ENCODE results near the gene PADI1.
"Not testable (repeated sequence)": the region's sequence is repeated elsewhere in the genome, so short reads cannot be mapped to it uniquely, and the experiment has no call there.

Gene PADI1

GRCh38 chr1:17239420-17239819 lies 34.5 kb downstream of the PADI1 start:
- no peak for TF ChIP-seq CTCF (IDR thresholded peaks at IDR 0.05; ENCODE audit: low read depth, low read length)
- no peaks in the 10 kb centered on the region for H3K27me3 ChIP-seq (ENCODE audit: insufficient read depth, low read depth, severe bottlenecking)
- H3K9me3 ChIP-seq (ENCODE audit: severe bottlenecking) = no peaks in the 10 kb centered on the region
- no peaks in the 10 kb centered on the region for H3K36me3 ChIP-seq
- H3K4me3 ChIP-seq (ENCODE audit: low read depth, low read length) = no peak overlapping the region
- peak; percentile 88 for DNase-seq
- no peak overlapping the region for H3K27ac ChIP-seq

DNA sequence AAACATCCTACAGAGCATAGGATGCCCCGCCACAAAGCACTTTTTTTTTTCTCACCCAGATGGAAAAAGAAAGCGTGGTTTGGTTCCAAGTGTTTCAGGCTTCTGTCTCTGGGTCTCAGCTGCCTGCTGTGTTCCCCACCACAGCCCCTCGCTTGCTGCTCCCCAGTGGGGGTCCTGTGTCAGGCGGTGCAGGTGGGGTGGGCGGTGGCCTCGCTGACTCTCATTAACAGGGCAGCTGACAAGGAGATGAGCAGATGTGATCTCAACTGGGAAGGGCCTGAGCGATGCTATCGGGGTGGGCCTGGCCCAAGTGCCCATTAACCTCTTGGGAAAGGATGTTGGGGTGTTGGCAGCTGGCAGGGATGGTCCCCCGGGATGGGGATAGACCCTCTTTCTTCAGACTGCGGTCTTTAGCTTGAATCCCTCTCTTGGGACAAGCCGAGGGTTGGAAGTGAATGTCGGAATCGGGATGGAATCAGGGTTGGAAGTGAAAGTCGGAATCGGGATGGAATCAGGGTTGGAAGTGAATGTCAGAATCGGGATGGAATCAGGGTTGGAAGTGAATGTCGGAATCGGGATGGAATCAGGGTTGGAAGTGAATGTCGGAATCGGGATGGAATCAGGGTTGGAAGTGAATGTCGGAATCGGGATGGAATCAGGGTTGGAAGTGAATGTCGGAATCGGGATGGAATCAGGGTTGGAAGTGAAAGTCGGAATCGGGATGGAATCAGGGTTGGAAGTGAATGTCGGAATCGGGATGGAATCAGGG lies 36.3 kb downstream of the PADI1 start:
- H3K9me3 ChIP-seq (ENCODE audit: severe bottlenecking); H3K27me3 ChIP-seq (ENCODE audit: insufficient read depth, low read depth, severe bottlenecking); DNase-seq; H3K27ac ChIP-seq; H3K36me3 ChIP-seq; H3K4me3 ChIP-seq (ENCODE audit: low read depth, low read length): not testable (repeated sequence)

DNA sequence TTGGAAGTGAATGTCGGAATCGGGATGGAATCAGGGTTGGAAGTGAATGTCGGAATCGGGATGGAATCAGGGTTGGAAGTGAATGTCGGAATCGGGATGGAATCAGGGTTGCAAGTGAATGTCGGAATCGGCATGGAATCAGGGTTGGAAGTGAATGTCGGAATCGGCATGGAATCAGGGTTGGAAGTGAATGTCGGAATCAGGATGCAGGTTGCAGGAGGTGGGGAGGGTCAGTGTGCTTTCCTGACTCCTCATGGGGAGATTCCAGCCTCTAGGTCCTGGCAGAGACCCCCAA lies 36.8 kb downstream of the PADI1 start:
- DNase-seq; H3K27ac ChIP-seq; H3K27me3 ChIP-seq (ENCODE audit: insufficient read depth, low read depth, severe bottlenecking); H3K9me3 ChIP-seq (ENCODE audit: severe bottlenecking); H3K4me3 ChIP-seq (ENCODE audit: low read depth, low read length); H3K36me3 ChIP-seq: not testable (repeated sequence)

DNA sequence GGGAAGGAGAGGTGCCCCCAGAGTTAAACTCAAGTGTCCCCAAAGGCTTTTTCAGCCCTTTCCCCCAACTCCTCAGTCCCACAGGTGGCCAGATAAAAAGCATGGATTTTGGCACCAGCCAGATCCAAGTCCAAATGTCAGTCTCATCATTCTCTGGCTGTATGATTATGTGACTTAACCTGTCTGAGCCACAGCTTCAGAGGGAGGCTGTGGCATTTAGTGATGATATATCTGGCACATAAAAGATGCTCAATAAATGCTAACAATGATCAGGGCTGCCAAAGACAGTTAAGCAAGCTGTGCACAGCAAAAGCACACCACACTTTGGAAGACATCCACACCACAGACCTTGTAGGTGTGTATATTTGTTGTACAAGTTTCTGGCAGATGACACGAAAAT lies 38.3 kb downstream of the PADI1 start:
- H3K27ac ChIP-seq = no peak overlapping the region
- H3K9me3 ChIP-seq (ENCODE audit: severe bottlenecking) = no peaks in the 10 kb centered on the region
- no peak for TF ChIP-seq CTCF (IDR thresholded peaks at IDR 0.05; ENCODE audit: low read depth, low read length)
- H3K4me3 ChIP-seq (ENCODE audit: low read depth, low read length) = no peak overlapping the region
- no peaks in the 10 kb centered on the region for H3K36me3 ChIP-seq
- DNase-seq = no peak
- no peaks in the 10 kb centered on the region for H3K27me3 ChIP-seq (ENCODE audit: insufficient read depth, low read depth, severe bottlenecking)

DNA sequence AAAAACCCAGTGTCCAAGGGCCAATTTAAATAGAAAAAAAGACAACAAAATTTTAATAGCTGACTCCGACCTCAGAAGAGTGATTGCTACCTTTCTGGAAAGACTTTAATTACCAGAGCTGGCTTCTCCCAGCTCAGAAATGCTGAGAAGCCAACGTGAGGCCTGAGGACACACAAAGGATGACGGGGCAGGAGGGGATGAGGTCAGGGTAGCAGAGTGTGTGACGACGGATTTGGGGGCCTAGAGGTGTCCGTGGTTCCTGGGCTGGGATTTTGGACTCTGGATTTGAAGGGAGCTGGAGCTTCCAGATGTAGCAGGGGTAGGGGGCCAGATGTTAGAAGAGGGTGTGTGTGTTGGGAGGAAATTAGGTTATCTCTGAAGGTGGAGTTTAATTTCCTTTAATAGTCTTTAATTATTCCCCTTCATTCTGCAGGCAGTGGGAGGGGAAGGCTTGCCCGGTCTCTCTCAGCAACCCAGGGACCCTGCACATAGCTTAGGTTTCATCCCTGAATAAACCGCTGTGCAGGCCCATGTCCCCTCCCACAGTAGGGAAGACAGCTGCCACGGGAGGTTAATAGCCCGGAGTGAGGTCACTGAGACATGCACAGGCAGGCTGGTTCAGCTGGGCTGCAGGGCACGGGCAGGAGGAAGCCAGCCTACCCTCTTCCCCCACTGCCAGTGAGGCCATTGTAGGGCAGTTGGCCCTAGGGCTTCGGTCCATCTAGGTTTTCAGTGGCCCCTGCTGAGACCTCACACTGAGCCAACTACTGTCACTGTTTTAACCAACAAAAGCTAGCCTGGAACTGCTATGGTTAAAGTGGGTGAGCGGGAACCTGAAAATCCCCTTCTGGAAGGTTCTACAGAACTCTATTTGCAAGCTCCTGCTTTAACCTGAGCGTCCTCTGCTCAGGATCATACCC lies 40.2 kb downstream of the PADI1 start:
- Histone ChIP-seq H3K36me3 (no peaks in the 10 kb centered on the region), H3K9me3 (ENCODE audit: severe bottlenecking) (no peaks in the 10 kb centered on the region), H3K27ac (peak overlapping the region; percentile 50), H3K4me3 (ENCODE audit: low read depth, low read length) (no peak overlapping the region), H3K27me3 (ENCODE audit: insufficient read depth, low read depth, severe bottlenecking) (no peaks in the 10 kb centered on the region)
- TF ChIP-seq CTCF (IDR thresholded peaks at IDR 0.05; ENCODE audit: low read depth, low read length) = no peak
- peak; percentile 77 for DNase-seq

GRCh38 chr1:17245816-17246325 lies 40.9 kb downstream of the PADI1 start:
- Histone ChIP-seq H3K9me3 (ENCODE audit: severe bottlenecking) (no peaks in the 10 kb centered on the region), H3K27me3 (ENCODE audit: insufficient read depth, low read depth, severe bottlenecking) (no peaks in the 10 kb centered on the region), H3K4me3 (ENCODE audit: low read depth, low read length) (no peak overlapping the region), H3K36me3 (no peaks in the 10 kb centered on the region), H3K27ac (peak overlapping the region; percentile 50)
- TF ChIP-seq CTCF (IDR thresholded peaks at IDR 0.05; ENCODE audit: low read depth, low read length) = no peak
- no peak for DNase-seq

Measured in WERI-Rb-1 (cell line).